Measurements from ENCODE around the gene NCK2. TPM values are rescaled to one million over a fixed set of nuclear protein-coding genes. Genes with fewer than 3 reads are reported as not detected.

The NCK2 gene
- total and polyA plus RNA-seq, 2 of the 13 experiments (the other 11 are each of a cell fraction or from before 2014, with no cell fraction given), result 14.8 to 23.5 TPM

- TF ChIP-seq PRDM15 (CRISPR knock-in tag; IDR thresholded peaks at IDR 0.05) (no peak), ZNF10 (CRISPR knock-in tag; IDR thresholded peaks at IDR 0.05; ENCODE audit: borderline replicate concordance, low read depth) (no peak), RELA (CRISPR knock-in tag; IDR thresholded peaks at IDR 0.05) (peak; percentile 35; the same call in 1 of the 2 replicates), NFAT5 (CRISPR knock-in tag; IDR thresholded peaks at IDR 0.05) (peak; percentile 75; the same call in 1 of the 2 replicates), ZNF740 (CRISPR knock-in tag; IDR thresholded peaks at IDR 0.05) (no peak), AHR (CRISPR knock-in tag; IDR thresholded peaks at IDR 0.05) (no peak), KDM1A (CRISPR knock-in tag; IDR thresholded peaks at IDR 0.05) (no peak), ZNF232 (CRISPR knock-in tag; IDR thresholded peaks at IDR 0.05; ENCODE audit: borderline replicate concordance) (0 out of 2 replicates have a peak, but pooled peaks have one; percentile 3), SP4 (CRISPR knock-in tag; IDR thresholded peaks at IDR 0.05) (peak; percentile 23; the same call in 1 of the 2 replicates), SRY (CRISPR knock-in tag; IDR thresholded peaks at IDR 0.05) (no peak), PAWR (CRISPR knock-in tag; IDR thresholded peaks at IDR 0.05; ENCODE audit: borderline replicate concordance) (no peak), MIER3 (CRISPR knock-in tag; IDR thresholded peaks at IDR 0.05; ENCODE audit: borderline replicate concordance) (no peak), ARNT (IDR thresholded peaks at IDR 0.05) (no peak), SNAI1 (CRISPR knock-in tag; IDR thresholded peaks at IDR 0.05; ENCODE audit: borderline replicate concordance) (no peak), ZNF607 (CRISPR knock-in tag; IDR thresholded peaks at IDR 0.05; ENCODE audit: borderline replicate concordance) (0 out of 2 replicates have a peak, but pooled peaks have one; percentile 34)
Observed at GRCh38 chr2:105744909-105745853, at the start of gene NCK2 (continued).

All from HepG2 (cell line).